ENCODE results near the gene ACTG1.

Gene ACTG1

GRCh38 chr17:81474958-81475357, 37.6 kb downstream of the ACTG1 start:
- WGBS: 80% methylated on average over 16 of the region's 16 CpGs

GRCh38 chr17:81473019-81473418, 39.6 kb downstream of the ACTG1 start:
- Histone ChIP-seq H3K79me1 (replicated peaks; ENCODE audit: low read length, poor library complexity, severe bottlenecking) (no peaks in the 10 kb centered on the region), H3K23ac (ENCODE audit: low read length in 2 of 2) (no peak overlapping the region), H3K27ac (ENCODE audit: low read length, poor library complexity, severe bottlenecking) (no peak overlapping the region), H3K18ac (ENCODE audit: low read depth in 1 of 2, low read length in 2 of 2) (no peak overlapping the region), H2AFZ (ENCODE audit: low read depth, low read length) (no peak overlapping the region), H4K91ac (ENCODE audit: low read length) (no peak overlapping the region), H2BK120ac (ENCODE audit: low read depth, low read length) (no peak overlapping the region), H3K4ac (ENCODE audit: low read depth in 1 of 2, low read length in 2 of 2) (no peak overlapping the region), H2AK5ac (ENCODE audit: low read length, severe bottlenecking) (no peak overlapping the region), H3K14ac (ENCODE audit: low read length in 2 of 2) (no peak overlapping the region), H3K4me1 (ENCODE audit: control insufficient read depth, insufficient read depth, low read depth, low read length) (peaks cover 7% of the 10 kb centered on the region), H3K27me3 (ENCODE audit: control insufficient read depth in 1 of 2, insufficient read depth in 1 of 2, low read length in 2 of 2) (no peaks in the 10 kb centered on the region), H2BK12ac (ENCODE audit: low read length in 2 of 2) (no peak overlapping the region), H2BK15ac (ENCODE audit: low read depth, poor library complexity, severe bottlenecking) (no peak overlapping the region), H3K4me2 (ENCODE audit: low read length, poor library complexity, severe bottlenecking) (no peak overlapping the region), H3K36me3 (ENCODE audit: control insufficient read depth in 1 of 2, insufficient read depth in 2 of 2, low read depth in 1 of 2, low read length in 2 of 2) (no peaks in the 10 kb centered on the region), H4K8ac (ENCODE audit: low read length) (no peak overlapping the region), H3K4me3 (ENCODE audit: insufficient read depth in 1 of 2, low read depth in 1 of 2, low read length in 2 of 2) (no peak overlapping the region), H2BK5ac (ENCODE audit: low read depth, low read length, poor library complexity, severe bottlenecking) (no peak overlapping the region), H3K9ac (ENCODE audit: low read length) (no peak overlapping the region), H3K9me3 (ENCODE audit: control insufficient read depth, low read length) (peaks cover 5% of the 10 kb centered on the region)
- WGBS: 88% methylated on average over 8 of the region's 8 CpGs
- no peak for DNase-seq

More at GRCh38 chr17:81474958-81475357, 37.6 kb downstream of the ACTG1 start:
- Histone ChIP-seq H3K14ac (ENCODE audit: low read length in 2 of 2) (no peak overlapping the region), H3K27ac (ENCODE audit: low read length, poor library complexity, severe bottlenecking) (no peak overlapping the region), H4K8ac (ENCODE audit: low read length) (no peak overlapping the region), H2BK12ac (ENCODE audit: low read length in 2 of 2) (no peak overlapping the region), H2AFZ (ENCODE audit: low read depth, low read length) (no peak overlapping the region), H3K9me3 (ENCODE audit: control insufficient read depth, low read length) (peaks cover 5% of the 10 kb centered on the region), H3K4me2 (ENCODE audit: low read length, poor library complexity, severe bottlenecking) (no peak overlapping the region), H3K4ac (ENCODE audit: low read depth in 1 of 2, low read length in 2 of 2) (no peak overlapping the region), H2AK5ac (ENCODE audit: low read length, severe bottlenecking) (no peak overlapping the region), H3K23ac (ENCODE audit: low read length in 2 of 2) (no peak overlapping the region), H2BK15ac (ENCODE audit: low read depth, poor library complexity, severe bottlenecking) (no peak overlapping the region), H2BK120ac (ENCODE audit: low read depth, low read length) (no peak overlapping the region), H2BK5ac (ENCODE audit: low read depth, low read length, poor library complexity, severe bottlenecking) (no peak overlapping the region), H4K91ac (ENCODE audit: low read length) (no peak overlapping the region), H3K4me3 (ENCODE audit: insufficient read depth in 1 of 2, low read depth in 1 of 2, low read length in 2 of 2) (no peak overlapping the region), H3K4me1 (ENCODE audit: control insufficient read depth, insufficient read depth, low read depth, low read length) (peaks cover 8% of the 10 kb centered on the region), H3K36me3 (ENCODE audit: control insufficient read depth in 1 of 2, insufficient read depth in 2 of 2, low read depth in 1 of 2, low read length in 2 of 2) (no peaks in the 10 kb centered on the region), H3K79me1 (replicated peaks; ENCODE audit: low read length, poor library complexity, severe bottlenecking) (no peaks in the 10 kb centered on the region), H3K27me3 (ENCODE audit: control insufficient read depth in 1 of 2, insufficient read depth in 1 of 2, low read length in 2 of 2) (no peaks in the 10 kb centered on the region), H3K9ac (ENCODE audit: low read length) (no peak overlapping the region), H3K18ac (ENCODE audit: low read depth in 1 of 2, low read length in 2 of 2) (no peak overlapping the region)
- no peak for DNase-seq

GRCh38 chr17:81471818-81472456, 40.7 kb downstream of the ACTG1 start:
- H3K14ac ChIP-seq (ENCODE audit: low read length in 2 of 2): no peak overlapping the region
- no peak for DNase-seq
- no peaks in the 10 kb centered on the region for H3K27me3 ChIP-seq (ENCODE audit: control insufficient read depth in 1 of 2, insufficient read depth in 1 of 2, low read length in 2 of 2)
- no peak overlapping the region for H3K23ac ChIP-seq (ENCODE audit: low read length in 2 of 2)
- H4K91ac ChIP-seq (ENCODE audit: low read length): peak overlapping the region; percentile 27
- H3K36me3 ChIP-seq (ENCODE audit: control insufficient read depth in 1 of 2, insufficient read depth in 2 of 2, low read depth in 1 of 2, low read length in 2 of 2): peaks cover 0 to 9% of the 10 kb centered on the region in 2 experiments
- no peak overlapping the region for H2BK15ac ChIP-seq (ENCODE audit: low read depth, poor library complexity, severe bottlenecking)
- H3K18ac ChIP-seq (ENCODE audit: low read depth in 1 of 2, low read length in 2 of 2): peak overlapping the region in 1 of 2 experiments; percentile 28
- H4K8ac ChIP-seq (ENCODE audit: low read length): peak overlapping the region; percentile 61
- peaks cover 4% of the 10 kb centered on the region for H3K9me3 ChIP-seq (ENCODE audit: control insufficient read depth, low read length)
- H3K4me1 ChIP-seq (ENCODE audit: control insufficient read depth, insufficient read depth, low read depth, low read length): peaks cover 7% of the 10 kb centered on the region
- peak overlapping the region in 1 of 2 experiments; percentile 67 for H3K4me3 ChIP-seq (ENCODE audit: insufficient read depth in 1 of 2, low read depth in 1 of 2, low read length in 2 of 2)
- H3K4me2 ChIP-seq (ENCODE audit: low read length, poor library complexity, severe bottlenecking): no peak overlapping the region
- H2BK12ac ChIP-seq (ENCODE audit: low read length in 2 of 2): no peak overlapping the region
- no peak overlapping the region for H2AK5ac ChIP-seq (ENCODE audit: low read length, severe bottlenecking)
- H2BK5ac ChIP-seq (ENCODE audit: low read depth, low read length, poor library complexity, severe bottlenecking): no peak overlapping the region
- no peak overlapping the region for H3K4ac ChIP-seq (ENCODE audit: low read depth in 1 of 2, low read length in 2 of 2)
- peak overlapping the region; percentile 74 for H3K9ac ChIP-seq (ENCODE audit: low read length)
- no peaks in the 10 kb centered on the region for H3K79me1 ChIP-seq (replicated peaks; ENCODE audit: low read length, poor library complexity, severe bottlenecking)
- H2AFZ ChIP-seq (ENCODE audit: low read depth, low read length): no peak overlapping the region
- no peak overlapping the region for H3K27ac ChIP-seq (ENCODE audit: low read length, poor library complexity, severe bottlenecking)
- H2BK120ac ChIP-seq (ENCODE audit: low read depth, low read length): no peak overlapping the region
- 96% methylated on average over 27 of the region's 28 CpGs for WGBS

- Histone ChIP-seq H3K27ac (ENCODE audit: low read length, poor library complexity, severe bottlenecking) (no peak overlapping the region), H3K36me3 (ENCODE audit: control insufficient read depth in 1 of 2, insufficient read depth in 2 of 2, low read depth in 1 of 2, low read length in 2 of 2) (peaks cover 0 to 9% of the 10 kb centered on the region in 2 experiments), H3K4me3 (ENCODE audit: insufficient read depth in 1 of 2, low read depth in 1 of 2, low read length in 2 of 2) (peak overlapping the region in 1 of 2 experiments; percentile 67), H2AK5ac (ENCODE audit: low read length, severe bottlenecking) (no peak overlapping the region), H3K9ac (ENCODE audit: low read length) (peak overlapping the region; percentile 74), H2BK12ac (ENCODE audit: low read length in 2 of 2) (no peak overlapping the region), H3K27me3 (ENCODE audit: control insufficient read depth in 1 of 2, insufficient read depth in 1 of 2, low read length in 2 of 2) (no peaks in the 10 kb centered on the region), H3K14ac (ENCODE audit: low read length in 2 of 2) (no peak overlapping the region), H4K8ac (ENCODE audit: low read length) (no peak overlapping the region), H3K18ac (ENCODE audit: low read depth in 1 of 2, low read length in 2 of 2) (no peak overlapping the region), H3K4ac (ENCODE audit: low read depth in 1 of 2, low read length in 2 of 2) (no peak overlapping the region), H3K4me1 (ENCODE audit: control insufficient read depth, insufficient read depth, low read depth, low read length) (peaks cover 14% of the 10 kb centered on the region), H2BK5ac (ENCODE audit: low read depth, low read length, poor library complexity, severe bottlenecking) (no peak overlapping the region), H3K4me2 (ENCODE audit: low read length, poor library complexity, severe bottlenecking) (no peak overlapping the region), H3K23ac (ENCODE audit: low read length in 2 of 2) (no peak overlapping the region), H3K79me1 (replicated peaks; ENCODE audit: low read length, poor library complexity, severe bottlenecking) (no peaks in the 10 kb centered on the region), H3K9me3 (ENCODE audit: control insufficient read depth, low read length) (no peaks in the 10 kb centered on the region), H2BK15ac (ENCODE audit: low read depth, poor library complexity, severe bottlenecking) (no peak overlapping the region), H4K91ac (ENCODE audit: low read length) (peak overlapping the region; percentile 27), H2AFZ (ENCODE audit: low read depth, low read length) (no peak overlapping the region), H2BK120ac (ENCODE audit: low read depth, low read length) (no peak overlapping the region)
- peak; percentile 47 for DNase-seq
- WGBS: 63% methylated on average over 13 of the region's 14 CpGs
Observed at GRCh38 chr17:81470944-81471817, 41.4 kb downstream of the ACTG1 start.

Data from mesenchymal stem cell (in vitro differentiated cells and primary cell).